HL-60/S4 treated with phorbol 12-myristate 13-acetate at 8.2 ng/mL for 4 days and 3 days (cell line): ENCODE measurements around the gene HSD17B3.
"Not testable (repeated sequence)": the region's sequence is repeated elsewhere in the genome, so short reads cannot be mapped to it uniquely, and the experiment has no call there.

Experiments used
- in situ Hi-C: fragments of 300-500 bp; cut with MboI; formaldehyde crosslinking; loops from 2 replicates; pipeline ENCODE4 v1.15.0; 2022; ENCODE audit warnings: low sequenced_read_pairs

The HSD17B3 gene

DNA sequence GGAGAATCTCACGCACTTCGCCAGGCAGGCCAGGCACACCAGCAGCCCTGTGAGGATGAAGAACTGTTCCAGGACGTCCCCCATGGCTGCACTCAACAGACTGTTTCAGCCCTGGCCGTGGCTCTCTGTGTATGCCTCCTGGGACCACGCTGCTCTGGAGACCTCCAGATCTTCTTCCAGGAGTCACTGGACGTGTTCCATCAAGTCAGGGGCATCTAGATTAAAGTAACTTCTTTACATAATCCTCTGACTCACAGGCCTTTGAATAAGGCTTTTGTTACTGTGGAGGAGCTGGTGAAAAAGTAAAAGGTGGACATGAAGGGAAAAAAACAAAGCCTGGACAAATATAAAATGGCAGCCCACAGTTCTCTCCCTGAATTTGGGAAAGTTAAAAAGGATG lies at the start of gene HSD17B3:
HSD17B3 (minus strand) TSS at position 156 of the 400 bp plus-strand sequence; CDS start at position 84, 72 bp downstream.
- in situ Hi-C loops, result no loop called here

DNA sequence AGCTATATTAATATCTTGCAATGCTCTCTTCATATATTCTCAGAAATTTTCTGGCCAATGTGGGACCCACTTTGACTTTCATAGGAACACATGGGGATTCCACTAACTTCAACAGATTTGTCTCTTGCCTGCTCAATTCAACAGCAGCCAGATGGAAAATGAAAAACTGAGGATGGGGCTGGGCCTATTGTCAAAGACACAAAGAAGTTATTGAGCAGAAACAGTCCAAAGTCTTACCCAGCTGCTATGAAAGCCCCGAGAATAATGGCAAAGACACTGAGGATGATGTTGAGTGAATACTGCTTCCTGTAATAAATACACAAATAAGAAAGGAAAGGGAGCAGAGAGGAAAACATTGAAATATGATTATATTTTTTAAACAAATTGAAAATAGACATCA lies 48.9 kb upstream of the HSD17B3 start:
- in situ Hi-C loops, result no loop called here

DNA sequence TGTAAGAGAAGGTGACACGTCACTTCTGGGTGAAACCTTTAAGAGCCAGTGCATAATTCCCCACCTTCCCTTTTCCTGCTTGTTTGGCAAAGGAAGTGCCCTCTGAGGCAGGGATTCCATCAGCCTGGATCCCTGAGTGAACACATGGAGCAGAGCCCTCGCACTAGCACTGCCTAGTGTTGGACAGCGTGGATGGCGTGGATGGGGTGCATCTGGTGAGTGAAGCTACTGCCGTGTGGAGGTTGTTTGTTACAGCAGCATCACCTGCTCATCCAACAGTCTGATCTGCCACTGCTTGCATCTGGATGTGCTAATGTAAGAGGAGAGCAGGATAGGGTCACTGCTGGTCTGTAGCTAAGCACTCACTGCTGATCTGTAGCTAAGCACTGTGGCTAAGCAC lies 46.3 kb upstream of the HSD17B3 start:
- in situ Hi-C loops, result loop anchor here (25.0 kb wide), 1 partner anchor 314 kb away; the partner anchor contains the start of gene PRXL2C

- in situ Hi-C loops, result loop anchor here (25.0 kb wide), 1 partner anchor 317 kb away; the partner anchor contains the start of gene PRXL2C
Observed at GRCh38 chr9:96345551-96345950, 43.6 kb upstream of the HSD17B3 start.

DNA sequence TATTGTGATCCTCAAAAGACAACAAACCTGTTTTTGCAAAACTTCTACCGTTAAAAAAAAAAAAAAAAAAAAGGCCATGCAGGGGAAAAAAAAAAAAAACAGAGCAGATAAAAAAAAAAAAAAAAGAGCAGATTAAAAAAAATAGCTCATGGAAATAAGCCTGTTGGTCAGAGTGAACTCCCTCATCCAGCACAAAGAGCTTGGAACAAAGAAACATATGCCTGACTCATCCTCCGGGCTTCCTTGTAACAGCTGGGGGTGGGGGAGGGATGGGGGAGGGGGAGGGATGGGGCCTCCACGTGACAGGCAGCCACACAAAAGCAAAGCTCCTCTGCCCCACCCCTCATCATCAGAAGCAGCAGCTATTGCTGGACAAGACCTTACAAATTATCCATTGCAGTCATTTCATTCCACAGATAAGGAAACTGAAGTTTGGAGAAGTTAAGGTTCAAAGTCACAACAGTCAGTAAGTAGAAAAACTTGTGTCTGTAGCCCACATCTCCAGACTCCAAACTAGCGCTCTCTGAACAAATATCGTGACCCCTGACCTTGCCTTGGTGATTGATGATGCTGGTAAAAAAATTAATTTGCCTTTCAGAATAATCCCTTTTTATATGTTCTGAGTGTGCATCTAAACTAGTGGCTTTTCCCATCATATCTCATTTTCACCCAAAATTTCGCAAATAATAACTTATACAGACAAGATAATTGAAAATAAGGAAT lies 42.6 kb upstream of the HSD17B3 start:
- in situ Hi-C loops, result loop anchor here (25.0 kb wide), 1 partner anchor 318 kb away; the partner anchor contains the start of gene PRXL2C

GRCh38 chr9:96343515-96344360 lies 41.8 kb upstream of the HSD17B3 start:
- in situ Hi-C loops, result loop anchor here (25.0 kb wide), 1 partner anchor 319 kb away; the partner anchor contains the start of gene PRXL2C

DNA sequence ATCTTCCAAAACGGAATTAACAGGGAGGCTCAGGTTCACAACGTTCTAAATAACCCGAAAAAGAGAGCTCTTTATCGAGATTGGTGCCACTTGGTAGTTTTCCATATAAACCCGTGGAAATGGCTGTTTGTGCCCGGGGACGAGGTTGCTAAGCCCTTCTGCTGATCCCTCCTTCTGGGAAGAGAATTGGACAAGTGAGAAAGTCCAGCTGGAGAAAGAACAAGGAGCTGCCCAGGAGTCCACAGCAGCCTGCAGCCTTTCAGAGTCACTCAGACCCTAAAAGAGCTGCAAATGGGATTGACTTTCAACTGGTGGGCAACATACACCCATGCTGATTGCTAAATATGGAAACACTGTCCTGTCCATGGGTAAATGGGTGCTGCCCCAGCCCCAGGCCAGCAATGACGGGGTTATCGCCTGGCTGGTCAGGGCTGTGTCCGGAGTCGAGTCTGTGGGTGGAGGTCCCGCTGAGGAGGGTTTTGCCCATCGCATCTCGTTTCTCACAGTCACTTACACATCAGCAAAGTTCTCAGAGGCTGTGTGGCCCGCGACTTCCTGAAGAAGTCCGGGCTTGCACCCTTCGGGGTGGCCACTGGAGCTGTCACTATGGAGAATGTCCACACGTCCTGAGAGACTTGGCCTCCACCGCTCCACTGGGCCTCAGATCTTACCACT lies 40.7 kb upstream of the HSD17B3 start:
- in situ Hi-C loops, result loop anchor here (25.0 kb wide), 1 partner anchor 320 kb away; the partner anchor contains the start of gene PRXL2C

- in situ Hi-C loops, result loop anchor here (25.0 kb wide), 1 partner anchor 322 kb away; the partner anchor contains the start of gene PRXL2C
Observed at GRCh38 chr9:96340707-96341106, 38.7 kb upstream of the HSD17B3 start.

GRCh38 chr9:96338299-96338698 lies 36.3 kb upstream of the HSD17B3 start:
- in situ Hi-C loops, result loop anchor here (25.0 kb wide), 1 partner anchor 324 kb away; the partner anchor contains the start of gene PRXL2C

GRCh38 chr9:96333958-96334357 lies 32.0 kb upstream of the HSD17B3 start:
- in situ Hi-C loops, result loop anchor here (25.0 kb wide), 1 partner anchor 328 kb away; the partner anchor contains the start of gene PRXL2C

DNA sequence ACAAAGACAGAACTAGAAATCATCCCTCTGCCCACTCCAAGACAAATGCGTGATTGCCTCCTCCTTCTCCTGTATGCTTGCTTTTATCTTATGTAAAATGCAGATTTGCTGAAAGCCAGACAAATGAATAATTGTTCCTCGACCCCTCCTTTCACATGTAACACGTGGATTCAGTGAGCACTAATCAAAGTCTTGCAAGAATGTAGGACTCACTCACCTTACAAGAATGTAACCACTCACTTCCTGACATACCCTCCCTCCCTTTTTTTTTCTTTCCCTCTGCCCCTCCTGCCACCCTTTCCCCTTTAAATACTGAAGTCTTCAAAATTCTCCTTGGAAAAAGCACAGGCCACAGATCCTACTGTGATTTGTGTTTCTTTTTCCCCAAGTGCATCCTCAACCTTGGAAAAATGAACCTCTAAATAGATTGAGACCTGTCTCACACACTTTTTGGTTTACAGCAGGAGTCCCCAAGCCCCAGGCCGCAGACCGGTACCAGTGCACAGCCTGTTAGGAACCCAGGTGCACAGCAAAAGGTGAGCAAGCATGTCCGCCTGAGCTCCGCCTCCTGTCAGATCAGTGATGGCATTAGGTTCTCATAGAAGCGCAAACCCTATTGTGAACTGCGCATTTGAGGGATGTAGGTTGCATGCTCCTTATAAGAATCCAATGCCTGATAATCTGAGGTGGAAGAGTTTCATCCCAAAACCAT lies 29.4 kb upstream of the HSD17B3 start:
- in situ Hi-C loops, result loop anchor here (25.0 kb wide), 1 partner anchor 331 kb away; the partner anchor contains the start of gene PRXL2C

GRCh38 chr9:96327694-96328352 lies 25.8 kb upstream of the HSD17B3 start:
- in situ Hi-C loops, result loop anchor here (25.0 kb wide), 1 partner anchor 334 kb away; the partner anchor contains the start of gene PRXL2C

GRCh38 chr9:96323169-96323568 lies 21.2 kb upstream of the HSD17B3 start:
- in situ Hi-C loops, result no loop called here

GRCh38 chr9:96322736-96323135 lies 20.8 kb upstream of the HSD17B3 start:
- in situ Hi-C loops, result not testable (repeated sequence)

DNA sequence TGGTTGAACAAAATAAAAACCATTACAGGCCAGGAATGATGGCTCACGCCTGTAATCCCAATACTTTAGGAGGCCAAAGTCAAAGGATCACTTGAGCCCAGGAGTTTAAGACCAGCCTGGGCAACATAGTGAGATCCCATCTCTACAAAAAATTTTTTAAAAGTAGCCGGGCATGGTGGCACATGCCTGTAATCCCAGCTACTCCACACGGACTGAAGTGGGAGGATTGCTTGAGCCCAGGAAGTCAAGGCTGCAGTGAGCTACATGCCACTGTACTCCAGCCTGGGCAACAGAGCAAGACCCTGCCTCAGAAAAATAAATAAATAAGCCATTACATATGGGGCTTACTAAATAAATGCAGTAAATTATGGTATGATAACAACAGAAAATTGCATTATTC lies 20.2 kb upstream of the HSD17B3 start:
- in situ Hi-C loops, result not testable (repeated sequence)

DNA sequence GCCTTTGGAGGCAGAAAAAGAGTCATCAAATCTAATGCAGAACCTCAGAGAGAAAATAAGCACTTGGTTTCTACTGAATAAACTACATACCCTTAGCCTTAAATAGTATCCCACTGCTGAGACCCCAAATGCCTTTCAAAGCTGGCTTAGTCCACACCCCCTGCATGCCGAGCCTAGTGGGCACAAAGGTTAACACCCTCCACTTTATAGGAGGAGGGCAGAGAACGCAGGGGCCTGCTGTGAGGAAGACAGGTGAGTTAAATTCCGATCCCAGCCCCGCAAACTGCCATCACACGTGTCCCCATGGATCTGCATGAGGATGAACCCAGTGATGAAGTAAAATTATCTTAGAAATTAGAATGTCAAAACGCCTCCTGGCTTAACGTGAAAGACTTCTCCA lies 19.5 kb upstream of the HSD17B3 start:
- in situ Hi-C loops, result no loop called here

GRCh38 chr9:96320749-96321280 lies 18.8 kb upstream of the HSD17B3 start:
- in situ Hi-C loops, result no loop called here

DNA sequence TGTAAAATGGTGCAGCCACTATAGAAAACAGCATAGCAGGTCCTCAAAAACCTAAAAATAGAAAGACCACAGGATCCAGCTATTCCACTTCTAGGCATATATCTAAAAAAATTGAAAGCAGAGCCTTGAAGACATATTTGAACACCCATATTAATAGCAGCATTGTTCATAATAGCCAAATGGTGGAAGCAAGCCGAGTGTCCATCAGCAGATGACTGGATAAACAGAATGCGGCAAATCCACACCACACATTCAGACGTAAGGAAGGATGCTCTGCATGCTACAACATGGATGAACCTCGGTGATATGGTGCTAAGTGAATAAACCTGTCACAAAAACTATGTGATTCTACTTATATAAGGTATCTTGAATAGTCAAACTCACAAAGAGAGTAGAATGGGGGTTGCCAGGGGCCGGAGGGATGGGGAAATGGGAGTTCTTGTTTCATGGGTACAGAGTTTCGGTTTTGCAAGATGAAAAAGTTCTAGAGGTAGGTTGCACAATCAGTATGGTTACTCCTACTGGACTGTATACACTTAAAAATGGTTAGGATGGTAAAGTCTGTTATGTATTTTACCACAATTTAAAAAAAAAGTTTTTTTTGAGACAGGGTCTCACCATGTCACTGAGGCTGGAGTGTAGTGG lies 17.1 kb upstream of the HSD17B3 start:
- in situ Hi-C loops, result no loop called here
